ENCODE data around the gene BLM.
A peak's percentile ranks its signal among the peaks of the same experiment; 100 is the strongest.

Gene BLM

GRCh38 chr15:90708516-90708915, 8.6 kb upstream of the BLM start:
- TF ChIP-seq, protein P1, sequence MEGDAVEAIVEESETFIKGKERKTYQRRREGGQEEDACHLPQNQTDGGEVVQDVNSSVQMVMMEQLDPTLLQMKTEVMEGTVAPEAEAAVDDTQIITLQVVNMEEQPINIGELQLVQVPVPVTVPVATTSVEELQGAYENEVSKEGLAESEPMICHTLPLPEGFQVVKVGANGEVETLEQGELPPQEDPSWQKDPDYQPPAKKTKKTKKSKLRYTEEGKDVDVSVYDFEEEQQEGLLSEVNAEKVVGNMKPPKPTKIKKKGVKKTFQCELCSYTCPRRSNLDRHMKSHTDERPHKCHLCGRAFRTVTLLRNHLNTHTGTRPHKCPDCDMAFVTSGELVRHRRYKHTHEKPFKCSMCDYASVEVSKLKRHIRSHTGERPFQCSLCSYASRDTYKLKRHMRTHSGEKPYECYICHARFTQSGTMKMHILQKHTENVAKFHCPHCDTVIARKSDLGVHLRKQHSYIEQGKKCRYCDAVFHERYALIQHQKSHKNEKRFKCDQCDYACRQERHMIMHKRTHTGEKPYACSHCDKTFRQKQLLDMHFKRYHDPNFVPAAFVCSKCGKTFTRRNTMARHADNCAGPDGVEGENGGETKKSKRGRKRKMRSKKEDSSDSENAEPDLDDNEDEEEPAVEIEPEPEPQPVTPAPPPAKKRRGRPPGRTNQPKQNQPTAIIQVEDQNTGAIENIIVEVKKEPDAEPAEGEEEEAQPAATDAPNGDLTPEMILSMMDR (conservative IDR thresholded peaks at IDR 0.05; ENCODE audit: low read depth, low read length) = no peak
- Histone ChIP-seq H3K4me3 (IDR thresholded peaks at IDR 0.05; ENCODE audit: insufficient read depth, low read depth, low read length) (no peak overlapping the region), H3K27ac (no peak overlapping the region; the same call in 1 of the 2 replicates), H2AFZ (ENCODE audit: low read depth) (no peak overlapping the region), H3K79me2 (ENCODE audit: insufficient read depth, low read depth) (no peaks in the 10 kb centered on the region), H3K36me3 (ENCODE audit: insufficient read depth) (no peaks in the 10 kb centered on the region), H3K4me1 (ENCODE audit: low read depth, poor library complexity, severe bottlenecking) (peaks cover 59% of the 10 kb centered on the region), H3K9ac (no peak overlapping the region), H3K4me2 (peak overlapping the region; percentile 69), H3K27me3 (ENCODE audit: insufficient read depth, low read depth) (no peaks in the 10 kb centered on the region), H4K20me1 (ENCODE audit: insufficient read depth) (no peaks in the 10 kb centered on the region)

DNA sequence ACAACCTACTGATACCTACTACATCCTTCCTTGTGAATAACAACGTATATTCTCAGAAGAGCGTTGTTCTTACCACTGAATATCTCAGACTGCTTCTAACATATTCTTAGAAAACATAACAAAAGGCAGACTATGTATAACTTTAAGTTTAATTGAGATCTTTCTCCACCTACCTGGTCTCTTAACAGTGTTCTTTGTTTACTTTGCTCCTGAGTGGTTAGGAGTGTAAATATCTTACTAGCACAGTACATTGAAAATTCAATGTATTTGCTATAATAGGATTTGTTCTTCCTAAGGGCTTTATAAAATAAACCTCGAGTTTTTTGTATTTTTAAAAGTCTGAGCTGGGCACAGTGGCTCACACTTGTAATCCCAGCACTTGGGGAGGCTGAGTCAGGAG, 7.9 kb upstream of the BLM start:
- Histone ChIP-seq H3K4me1 (ENCODE audit: low read depth, poor library complexity, severe bottlenecking) (peaks cover 59% of the 10 kb centered on the region), H2AFZ (ENCODE audit: low read depth) (no peak overlapping the region), H3K27ac (no peak overlapping the region), H3K9ac (no peak overlapping the region), H3K4me2 (peak overlapping the region; percentile 1; the same call in 1 of the 2 replicates), H4K20me1 (ENCODE audit: insufficient read depth) (no peaks in the 10 kb centered on the region), H3K4me3 (IDR thresholded peaks at IDR 0.05; ENCODE audit: insufficient read depth, low read depth, low read length) (no peak overlapping the region), H3K27me3 (ENCODE audit: insufficient read depth, low read depth) (no peaks in the 10 kb centered on the region), H3K79me2 (ENCODE audit: insufficient read depth, low read depth) (no peaks in the 10 kb centered on the region), H3K36me3 (ENCODE audit: insufficient read depth) (no peaks in the 10 kb centered on the region)
- TF ChIP-seq, protein P1 (conservative IDR thresholded peaks at IDR 0.05; ENCODE audit: low read depth, low read length) = no peak

GRCh38 chr15:90710436-90711027, 6.6 kb upstream of the BLM start:
- no peaks in the 10 kb centered on the region for H3K27me3 ChIP-seq (ENCODE audit: insufficient read depth, low read depth)
- peak overlapping the region; percentile 8; the same call in 1 of the 2 replicates for H2AFZ ChIP-seq (ENCODE audit: low read depth)
- H4K20me1 ChIP-seq (ENCODE audit: insufficient read depth) = no peaks in the 10 kb centered on the region
- no peak overlapping the region for H3K9ac ChIP-seq
- H3K4me3 ChIP-seq (IDR thresholded peaks at IDR 0.05; ENCODE audit: insufficient read depth, low read depth, low read length) = no peak overlapping the region
- no peaks in the 10 kb centered on the region for H3K36me3 ChIP-seq (ENCODE audit: insufficient read depth)
- peak overlapping the region; percentile 88 for H3K4me2 ChIP-seq
- H3K79me2 ChIP-seq (ENCODE audit: insufficient read depth, low read depth) = no peaks in the 10 kb centered on the region
- TF ChIP-seq, protein P1 (conservative IDR thresholded peaks at IDR 0.05; ENCODE audit: low read depth, low read length) = no peak
- H3K4me1 ChIP-seq (ENCODE audit: low read depth, poor library complexity, severe bottlenecking) = peaks cover 59% of the 10 kb centered on the region
- H3K27ac ChIP-seq = peak overlapping the region; percentile 49

DNA sequence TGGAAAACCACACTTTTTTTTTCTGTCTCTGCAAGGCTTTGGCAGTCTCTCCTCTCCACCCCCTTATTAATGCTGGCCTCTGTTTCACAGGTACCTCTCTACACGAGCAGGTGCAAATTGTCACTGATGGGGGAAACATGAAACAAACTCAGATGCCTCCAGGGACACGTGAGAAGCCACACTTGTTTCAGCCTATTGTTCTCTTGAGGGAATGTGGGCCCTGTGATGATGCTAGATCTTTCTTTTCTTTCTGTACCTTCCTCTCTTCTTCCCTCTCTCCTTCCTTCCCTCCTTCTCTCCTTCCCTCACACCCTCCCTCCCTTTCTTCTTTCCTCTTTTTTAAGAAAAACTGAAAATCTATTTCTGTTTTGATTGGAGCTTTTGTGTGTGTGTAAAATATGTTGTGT, 5.7 kb upstream of the BLM start:
- Histone ChIP-seq H3K27me3 (ENCODE audit: insufficient read depth, low read depth) (no peaks in the 10 kb centered on the region), H3K4me1 (ENCODE audit: low read depth, poor library complexity, severe bottlenecking) (peaks cover 68% of the 10 kb centered on the region), H3K79me2 (ENCODE audit: insufficient read depth, low read depth) (no peaks in the 10 kb centered on the region), H3K27ac (peak overlapping the region; percentile 49), H4K20me1 (ENCODE audit: insufficient read depth) (no peaks in the 10 kb centered on the region), H3K36me3 (ENCODE audit: insufficient read depth) (no peaks in the 10 kb centered on the region), H3K4me2 (peak overlapping the region; percentile 88), H2AFZ (ENCODE audit: low read depth) (peak overlapping the region; percentile 8; the same call in 1 of the 2 replicates), H3K4me3 (IDR thresholded peaks at IDR 0.05; ENCODE audit: insufficient read depth, low read depth, low read length) (no peak overlapping the region), H3K9ac (peak overlapping the region; percentile 22; the same call in 1 of the 2 replicates)
- TF ChIP-seq, protein P1 (conservative IDR thresholded peaks at IDR 0.05; ENCODE audit: low read depth, low read length) = no peak
